ENCODE measurements around the gene ACTR3. TPM values are rescaled to one million over a fixed set of nuclear protein-coding genes. Genes with fewer than 3 reads are reported as not detected.

ACTR3 gene
- total and polyA plus RNA-seq, 11 donors = 15.3 to 238 (median 115) TPM

- no peaks in the 10 kb centered on the region for H3K36me3 ChIP-seq
- no peak overlapping the region for H3K27ac ChIP-seq
- H3K4me3 ChIP-seq = no peak overlapping the region
- no peaks in the 10 kb centered on the region for H3K9me3 ChIP-seq
- 86 to 92% (median 88%) methylated on average over 3 of the region's 3 CpGs for WGBS, 4 donors
- intact Hi-C loops (cut with DNase I) = no loop called here
- no peaks in the 10 kb centered on the region for H3K27me3 ChIP-seq
- TF ChIP-seq POLR2A (IDR thresholded peaks at IDR 0.05) = no peak
- DNase-seq = no peak
- H3K4me1 ChIP-seq = peaks cover 0 to 2% (median 0%) of the 10 kb centered on the region in 12 donors
- ATAC-seq = no peak
Observed at GRCh38 chr2:114006460-114006859, 116.6 kb downstream of the ACTR3 start.

DNA sequence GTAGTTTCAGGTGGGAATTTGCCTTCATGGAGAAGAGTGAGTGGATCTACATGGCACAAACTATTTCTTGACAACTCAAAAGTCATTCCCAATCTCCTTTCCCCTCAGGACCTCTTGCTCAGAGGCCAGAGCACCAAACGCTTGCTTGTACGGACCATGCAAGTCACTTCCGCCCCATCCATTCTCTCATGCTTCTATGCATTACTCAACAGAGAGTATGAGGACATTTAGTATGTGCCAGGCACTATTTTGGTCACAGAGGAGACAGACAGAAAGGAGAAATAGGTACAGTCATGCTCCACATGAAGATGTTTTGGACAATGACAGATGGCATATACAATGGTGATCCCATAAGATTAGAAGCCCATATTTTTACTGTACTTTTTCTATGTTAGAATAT lies 117.5 kb downstream of the ACTR3 start:
- Histone ChIP-seq H3K4me3 (no peak overlapping the region), H3K27me3 (no peaks in the 10 kb centered on the region), H3K4me1 (peaks cover 0 to 2% (median 0%) of the 10 kb centered on the region in 12 donors), H3K27ac (no peak overlapping the region), H3K9me3 (no peaks in the 10 kb centered on the region), H3K36me3 (no peaks in the 10 kb centered on the region)
- intact Hi-C loops (cut with DNase I) = no loop called here
- WGBS, 4 donors = 81 to 92% (median 87%) methylated on average over 3 of the region's 3 CpGs
- ATAC-seq = no peak
- DNase-seq = no peak
- TF ChIP-seq POLR2A (IDR thresholded peaks at IDR 0.05) = no peak
- TF ChIP-seq, protein P1, sequence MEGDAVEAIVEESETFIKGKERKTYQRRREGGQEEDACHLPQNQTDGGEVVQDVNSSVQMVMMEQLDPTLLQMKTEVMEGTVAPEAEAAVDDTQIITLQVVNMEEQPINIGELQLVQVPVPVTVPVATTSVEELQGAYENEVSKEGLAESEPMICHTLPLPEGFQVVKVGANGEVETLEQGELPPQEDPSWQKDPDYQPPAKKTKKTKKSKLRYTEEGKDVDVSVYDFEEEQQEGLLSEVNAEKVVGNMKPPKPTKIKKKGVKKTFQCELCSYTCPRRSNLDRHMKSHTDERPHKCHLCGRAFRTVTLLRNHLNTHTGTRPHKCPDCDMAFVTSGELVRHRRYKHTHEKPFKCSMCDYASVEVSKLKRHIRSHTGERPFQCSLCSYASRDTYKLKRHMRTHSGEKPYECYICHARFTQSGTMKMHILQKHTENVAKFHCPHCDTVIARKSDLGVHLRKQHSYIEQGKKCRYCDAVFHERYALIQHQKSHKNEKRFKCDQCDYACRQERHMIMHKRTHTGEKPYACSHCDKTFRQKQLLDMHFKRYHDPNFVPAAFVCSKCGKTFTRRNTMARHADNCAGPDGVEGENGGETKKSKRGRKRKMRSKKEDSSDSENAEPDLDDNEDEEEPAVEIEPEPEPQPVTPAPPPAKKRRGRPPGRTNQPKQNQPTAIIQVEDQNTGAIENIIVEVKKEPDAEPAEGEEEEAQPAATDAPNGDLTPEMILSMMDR (IDR thresholded peaks at IDR 0.05) = no peak

GRCh38 chr2:114008720-114009119 lies 118.8 kb downstream of the ACTR3 start:
- Histone ChIP-seq H3K27me3 (no peaks in the 10 kb centered on the region), H3K4me1 (peaks cover 0 to 2% (median 0%) of the 10 kb centered on the region in 12 donors), H3K9me3 (no peaks in the 10 kb centered on the region), H3K27ac (no peak overlapping the region), H3K4me3 (no peak overlapping the region), H3K36me3 (no peaks in the 10 kb centered on the region)
- TF ChIP-seq POLR2A (IDR thresholded peaks at IDR 0.05) = no peak
- TF ChIP-seq, protein P1 (IDR thresholded peaks at IDR 0.05) = no peak
- DNase-seq (no peak), ATAC-seq (no peak)
- intact Hi-C loops (cut with DNase I) = no loop called here
- 72 to 83% (median 80%) methylated on average over 4 of the region's 4 CpGs for WGBS, 4 donors

- no peak for DNase-seq
- intact Hi-C loops (cut with DNase I) = no loop called here
- peak in 2 of 4 donors; percentile 9 to 47 for ATAC-seq
- TF ChIP-seq POLR2A (IDR thresholded peaks at IDR 0.05) = no peak
- TF ChIP-seq, protein P1 (IDR thresholded peaks at IDR 0.05) = no peak
- no peak overlapping the region for H3K4me3 ChIP-seq
- H3K36me3 ChIP-seq = no peaks in the 10 kb centered on the region
- peak overlapping the region in 2 of 12 donors; percentile 10 to 48 for H3K27ac ChIP-seq
- 53 to 71% (median 66%) methylated on average over 7 of the region's 7 CpGs for WGBS, 4 donors
- peaks cover 0 to 5% (median 0%) of the 10 kb centered on the region in 12 donors for H3K9me3 ChIP-seq
- H3K27me3 ChIP-seq = no peaks in the 10 kb centered on the region
- peaks cover 0 to 2% (median 0%) of the 10 kb centered on the region in 12 donors for H3K4me1 ChIP-seq
Observed at GRCh38 chr2:114009205-114009944, 119.5 kb downstream of the ACTR3 start.

All from heart left ventricle (tissue), 16 donors.